NT2/D1 (cell line): Measurements from ENCODE around the gene SLC44A5.

Experiments used
- SUZ12 ChIP-seq: IDR thresholded peaks from 2 replicates; pipeline ENCODE4 v1.6.1; 2011; ENCODE audit not compliant: insufficient read length, insufficient read depth; ENCODE audit errors: extremely low read depth
- YY1 ChIP-seq: IDR thresholded peaks from 2 replicates; pipeline ENCODE4 v1.6.1; 2011; ENCODE audit not compliant: insufficient read length, insufficient read depth
- ZNF274 ChIP-seq: IDR thresholded peaks from 2 replicates; pipeline ENCODE4 v1.6.1; 2011; ENCODE audit warnings: mild to moderate bottlenecking, low read depth, low read length

DNA sequence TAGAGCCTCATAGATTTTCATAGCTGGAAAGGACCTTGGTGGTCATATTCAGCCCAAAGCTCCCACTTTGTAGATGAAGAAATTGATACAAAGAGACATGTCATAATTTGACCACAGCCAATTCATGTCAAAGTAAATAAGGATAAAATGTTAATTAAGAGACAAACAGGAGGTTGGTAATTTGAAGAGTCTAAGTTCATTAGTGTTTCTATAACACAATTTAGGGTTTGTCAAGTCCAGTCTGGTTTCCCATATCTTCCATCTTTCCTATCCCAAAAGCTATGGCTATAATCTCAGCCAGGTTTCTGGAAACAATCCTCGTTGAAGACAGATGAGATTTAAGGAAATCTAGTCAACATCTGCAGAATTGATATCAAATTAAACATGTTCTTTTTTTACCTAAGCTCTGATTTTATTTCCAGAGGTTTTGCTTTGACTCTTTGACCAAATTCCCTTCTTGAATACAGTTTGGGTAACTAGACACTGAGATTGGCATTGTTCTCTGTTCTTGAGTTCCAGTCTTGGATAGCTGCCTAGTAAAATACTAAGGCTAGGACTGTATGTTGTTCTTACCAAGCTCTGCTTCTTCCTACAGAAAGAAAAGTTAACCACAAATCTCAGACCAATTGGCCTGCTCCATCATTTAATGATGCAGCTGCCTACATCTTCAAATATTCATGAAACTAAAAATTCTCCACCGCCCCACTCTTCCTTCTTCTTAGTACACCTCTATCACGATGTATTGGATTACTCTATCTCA is 62.0 kb downstream of the SLC44A5 start:
- no peak for TF ChIP-seq ZNF274
- TF ChIP-seq YY1, result no peak
- no peak for TF ChIP-seq SUZ12
